Endothelial cell of hepatic sinusoid (primary cell): ENCODE measurements around the gene RNF123.

ENCODE experiments used
- in situ Hi-C: cut with HindIII; loops from 2 replicates; pipeline ENCODE4 v1.10.0; 2017; ENCODE audit warnings: low sequenced_read_pairs

Gene RNF123

GRCh38 chr3:49657208-49657915, 32.0 kb upstream of the RNF123 start:
- in situ Hi-C loops, result no loop called here

- in situ Hi-C loops, result no loop called here
These were observed 30.6 kb upstream of the RNF123 start for GRCh38 chr3:49658711-49659110.

GRCh38 chr3:49659756-49660155, 29.6 kb upstream of the RNF123 start:
- in situ Hi-C loops, result no loop called here

- in situ Hi-C loops, result no loop called here
These were observed 28.1 kb upstream of the RNF123 start for GRCh38 chr3:49661281-49661680.

GRCh38 chr3:49662021-49662420, 27.3 kb upstream of the RNF123 start:
- in situ Hi-C loops, result no loop called here

- in situ Hi-C loops, result no loop called here
These were observed 26.5 kb upstream of the RNF123 start for GRCh38 chr3:49662720-49663413.

- in situ Hi-C loops, result no loop called here
These were observed 25.5 kb upstream of the RNF123 start for GRCh38 chr3:49663831-49664230.

GRCh38 chr3:49664300-49664699, 25.1 kb upstream of the RNF123 start:
- in situ Hi-C loops, result no loop called here

- in situ Hi-C loops, result no loop called here
These were observed 23.4 kb upstream of the RNF123 start for GRCh38 chr3:49665822-49666519.

GRCh38 chr3:49666592-49666991, 22.8 kb upstream of the RNF123 start:
- in situ Hi-C loops, result no loop called here

GRCh38 chr3:49667701-49668413, 21.5 kb upstream of the RNF123 start:
- in situ Hi-C loops, result no loop called here

GRCh38 chr3:49668414-49668797, 21.0 kb upstream of the RNF123 start:
- in situ Hi-C loops, result no loop called here

GRCh38 chr3:49668861-49669260, 20.5 kb upstream of the RNF123 start:
- in situ Hi-C loops, result no loop called here

- in situ Hi-C loops, result no loop called here
These were observed 20.0 kb upstream of the RNF123 start for GRCh38 chr3:49669352-49669751.

- in situ Hi-C loops, result loop anchor here (5.0 kb wide), 1 partner anchor 99 kb away; no protein-coding TSS in a partner anchor
These were observed 18.4 kb upstream of the RNF123 start for GRCh38 chr3:49670940-49671290.

GRCh38 chr3:49671291-49672288, 17.8 kb upstream of the RNF123 start:
- in situ Hi-C loops, result loop anchor here (5.0 kb wide), 1 partner anchor 99 kb away; no protein-coding TSS in a partner anchor

GRCh38 chr3:49673121-49673714, 16.1 kb upstream of the RNF123 start:
- in situ Hi-C loops, result loop anchor here (5.0 kb wide), 1 partner anchor 101 kb away; no protein-coding TSS in a partner anchor

- in situ Hi-C loops, result loop anchor here (5.0 kb wide), 1 partner anchor 102 kb away; no protein-coding TSS in a partner anchor
These were observed 15.5 kb upstream of the RNF123 start, which contains the start of gene APEH for GRCh38 chr3:49673715-49674496. Gene APEH, plus strand, starts transcription at chr3:49674351. Its CDS starts 51 bp downstream, at chr3:49674402.
